Suprapubic skin (tissue), 4 donors: Measurements from ENCODE around the gene SLC13A4.

Source experiments
- EP300 ChIP-seq: sonication (generic); formaldehyde crosslinking; IDR thresholded peaks from one replicate; pipeline ENCODE4 v1.6.1; 2017; ENCODE audit warnings: antibody characterized with exemption
- POLR2A ChIP-seq, 2 donors: fragments of 450-650 bp; IDR thresholded peaks; one replicate each; pipeline ENCODE4 v1.6.1; 2017; ENCODE audit warnings: antibody characterized with exemption in 2 of 2, mild to moderate bottlenecking in 2 of 2, moderate library complexity in 2 of 2
- POLR2AphosphoS5 ChIP-seq, 3 donors: sonication (generic); formaldehyde crosslinking; IDR thresholded peaks; one replicate each; pipeline ENCODE4 v1.6.1; 2017; ENCODE audit warnings: antibody characterized with exemption in 3 of 3
- TF ChIP-seq, protein P1 (sequence below), 2 donors: fragments of 200-600 bp in 1 of 2; fragments of 450-650 bp in 1 of 2; sonication (generic) in 1 of 2; IDR thresholded peaks; one replicate each; pipeline ENCODE4 v1.5.1; 2016 to 2019; ENCODE audit warnings: antibody characterized with exemption in 2 of 2, mild to moderate bottlenecking in 1 of 2, moderate library complexity in 1 of 2

DNA sequence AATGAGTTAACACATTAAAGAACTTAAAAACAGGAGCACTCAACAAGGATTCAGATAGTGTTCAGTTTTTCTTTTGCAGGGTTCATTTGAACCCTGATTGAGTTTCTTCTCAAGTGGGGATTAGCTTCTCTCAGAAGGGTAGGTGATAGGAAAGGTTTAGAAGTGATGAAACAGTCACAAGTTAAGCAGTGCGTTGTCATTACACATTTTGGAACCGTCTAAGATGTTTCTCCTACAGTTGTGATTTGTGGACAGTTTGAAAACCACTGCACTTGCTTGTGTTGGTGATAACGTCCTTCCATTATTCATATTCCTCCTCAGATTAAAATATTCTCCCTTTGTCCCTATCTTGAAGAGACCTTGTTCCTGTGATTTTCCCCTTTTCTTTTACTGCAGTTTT, 62.9 kb downstream of the SLC13A4 start:
- TF ChIP-seq POLR2A (IDR thresholded peaks at IDR 0.05), result no peak
- no peak for TF ChIP-seq POLR2AphosphoS5 (IDR thresholded peaks at IDR 0.05)
- TF ChIP-seq, protein P1, sequence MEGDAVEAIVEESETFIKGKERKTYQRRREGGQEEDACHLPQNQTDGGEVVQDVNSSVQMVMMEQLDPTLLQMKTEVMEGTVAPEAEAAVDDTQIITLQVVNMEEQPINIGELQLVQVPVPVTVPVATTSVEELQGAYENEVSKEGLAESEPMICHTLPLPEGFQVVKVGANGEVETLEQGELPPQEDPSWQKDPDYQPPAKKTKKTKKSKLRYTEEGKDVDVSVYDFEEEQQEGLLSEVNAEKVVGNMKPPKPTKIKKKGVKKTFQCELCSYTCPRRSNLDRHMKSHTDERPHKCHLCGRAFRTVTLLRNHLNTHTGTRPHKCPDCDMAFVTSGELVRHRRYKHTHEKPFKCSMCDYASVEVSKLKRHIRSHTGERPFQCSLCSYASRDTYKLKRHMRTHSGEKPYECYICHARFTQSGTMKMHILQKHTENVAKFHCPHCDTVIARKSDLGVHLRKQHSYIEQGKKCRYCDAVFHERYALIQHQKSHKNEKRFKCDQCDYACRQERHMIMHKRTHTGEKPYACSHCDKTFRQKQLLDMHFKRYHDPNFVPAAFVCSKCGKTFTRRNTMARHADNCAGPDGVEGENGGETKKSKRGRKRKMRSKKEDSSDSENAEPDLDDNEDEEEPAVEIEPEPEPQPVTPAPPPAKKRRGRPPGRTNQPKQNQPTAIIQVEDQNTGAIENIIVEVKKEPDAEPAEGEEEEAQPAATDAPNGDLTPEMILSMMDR (IDR thresholded peaks at IDR 0.05), result no peak
- no peak for TF ChIP-seq EP300
